K562 (cell line): Measurements from ENCODE around the gene FSTL4. TPM values are rescaled to one million over a fixed set of nuclear protein-coding genes. Genes with fewer than 3 reads are reported as not detected.

Source experiments
- ATAC-seq: fragments of 200-7000 bp; cut with Tn5 transposase; 3 replicates; pipeline ENCODE4 v1.9.1; 2020; ENCODE audit warnings: moderate library complexity
- BruUV-seq: library from RNA; stranded (reverse); fragments of 400-500 nt; replicated peaks from 2 replicates; lab custom pipeline; 2021; lab: Mats Ljungman, UMichigan
- CTCF ChIA-PET: fragments of 300-600 bp; formaldehyde crosslinking; extraction: SDS; loops from one replicate; lab custom pipeline; 2021; ENCODE audit warnings: low intra/inter-chr PET ratio; lab: Yijun Ruan, JAX
- POLR2A ChIA-PET: fragments of 300-600, 350-650 bp; sonication (Branson Sonifier 250); formaldehyde crosslinking; extraction: SDS; loops from one replicate; lab custom pipeline; 2021; ENCODE audit warnings: antibody characterized with exemption, inconsistent platforms; lab: Yijun Ruan, JAX
- DNase-seq, 4 experiments: peaks; one replicate each; pipeline versions ENCODE4 v3.0.0 to v3.0.0-alpha.2; 2011 to 2018; ENCODE audit warnings: low spot score in 3 of 4, mixed read lengths in 3 of 4; ENCODE audit errors: extremely low read depth in 1 of 4
- FAIRE-seq: peaks from 2 replicates; lab custom pipeline; 2011; peaks lifted over from hg19 to GRCh38; lab: Jason Lieb, UNC
- H2AFZ ChIP-seq: 2 replicates; pipeline ENCODE4 v1.6.0; 2011; ENCODE audit warnings: low read depth, low read length, control low read depth, inconsistent platforms
- H3K27ac ChIP-seq: fragments of 200-600 bp; 3 replicates; pipeline ENCODE4 v1.8.0; 2011; ENCODE audit warnings: low read depth, mild to moderate bottlenecking, control low read depth, inconsistent platforms, low read length, moderate library complexity, mixed read lengths; ENCODE audit errors: extremely low read depth
- H3K27me3 ChIP-seq, 2 experiments: fragments of 300-600 bp in 1 of 2; 2 replicates in 1 of 2; 3 replicates in 1 of 2; pipeline versions ENCODE4 v1.6.0 to v1.8.0; 2011; ENCODE audit warnings: inconsistent platforms in 2 of 2, low read length in 2 of 2, mild to moderate bottlenecking in 1 of 2, mixed read lengths in 1 of 2, moderate library complexity in 1 of 2; ENCODE audit not compliant: control insufficient read depth in 2 of 2, insufficient read depth in 2 of 2
- H3K36me3 ChIP-seq: fragments of 300-600 bp; 3 replicates; pipeline ENCODE4 v1.8.0; 2011; ENCODE audit warnings: mild to moderate bottlenecking, low read length, inconsistent platforms; ENCODE audit not compliant: control insufficient read depth, insufficient read depth
- H3K4me1 ChIP-seq, 2 experiments: fragments of 200-600 bp in 1 of 2; replicated peaks in 1 of 2; 2 replicates in 1 of 2; 3 replicates in 1 of 2; pipeline versions ENCODE4 v1.5.1 to v1.8.0; 2011; ENCODE audit warnings: inconsistent platforms in 2 of 2, low read length in 2 of 2, mild to moderate bottlenecking in 1 of 2, mixed read lengths in 1 of 2, moderate library complexity in 1 of 2; ENCODE audit not compliant: control insufficient read depth in 2 of 2, insufficient read depth in 2 of 2
- H3K4me2 ChIP-seq: 2 replicates; pipeline ENCODE4 v1.6.1; 2011; ENCODE audit warnings: low read length, control low read depth, inconsistent platforms, mixed read lengths; ENCODE audit not compliant: insufficient read depth
- H3K4me3 ChIP-seq: fragments of 200-600 bp; sonication (generic), shearing (Covaris generic); 2 replicates; pipeline ENCODE4 v1.5.1; 2016; ENCODE audit warnings: control low read depth, inconsistent platforms
- H3K79me2 ChIP-seq: fragments of 200-600 bp; 3 replicates; pipeline ENCODE4 v1.8.0; 2011; ENCODE audit warnings: low read length, inconsistent platforms; ENCODE audit not compliant: control insufficient read depth, insufficient read depth
- H3K9ac ChIP-seq, 2 experiments: 2 replicates each; pipeline versions ENCODE4 v1.6.0 to v1.6.1; 2011; ENCODE audit warnings: low read depth in 2 of 2, low read length in 2 of 2, control low read depth in 1 of 2, inconsistent platforms in 1 of 2, mild to moderate bottlenecking in 1 of 2, mixed read lengths in 1 of 2; ENCODE audit not compliant: insufficient read depth in 1 of 2
- H3K9me1 ChIP-seq: one replicate; pipeline ENCODE4 v1.6.0; 2011; ENCODE audit warnings: inconsistent platforms, mild to moderate bottlenecking, low read length, moderate library complexity; ENCODE audit not compliant: control insufficient read depth, insufficient read depth
- H3K9me3 ChIP-seq: replicated peaks from 2 replicates; pipeline ENCODE4 v1.5.1; 2011; ENCODE audit warnings: low read depth, low read length, inconsistent platforms; ENCODE audit not compliant: control insufficient read depth, insufficient read depth
- H4K20me1 ChIP-seq: replicated peaks from 2 replicates; pipeline ENCODE4 v1.6.1; 2011; ENCODE audit warnings: low read length, inconsistent platforms, mixed read lengths; ENCODE audit not compliant: control insufficient read depth, insufficient read depth
- ELF2 ChIP-seq: fragments of 250-450 bp; sonication (Bioruptor Pico); IDR thresholded peaks from 2 replicates; pipeline ENCODE4 v1.5.0; 2021; ENCODE audit warnings: mild to moderate bottlenecking
- FOXJ2 ChIP-seq: fragments of 200-800 bp; sonication (Bioruptor generic); IDR thresholded peaks from 2 replicates; pipeline ENCODE4 v1.6.1; 2016; ENCODE audit warnings: missing genetic modification characterization, missing compliant biosample characterization
- GATA2 ChIP-seq: sonication (generic); formaldehyde crosslinking; IDR thresholded peaks from 2 replicates; pipeline ENCODE4 v1.4.0; 2020; ENCODE audit warnings: mild to moderate bottlenecking, missing genetic modification reagents
- GTF2B ChIP-seq: IDR thresholded peaks from 2 replicates; pipeline ENCODE4 v1.6.1; 2011; ENCODE audit not compliant: insufficient read length; ENCODE audit errors: extremely low read depth
- HDAC2 ChIP-seq: fragments of 450-650 bp; IDR thresholded peaks from 2 replicates; pipeline ENCODE4 v1.6.1; 2016; ENCODE audit warnings: mild to moderate bottlenecking
- HDAC6 ChIP-seq: IDR thresholded peaks from 2 replicates; pipeline ENCODE4 v1.6.1; 2012; ENCODE audit warnings: low read depth, mild to moderate bottlenecking, control low read depth, inconsistent platforms, low read length, moderate library complexity
- HNRNPUL1 ChIP-seq: fragments of 200-400 bp; formaldehyde crosslinking; IDR thresholded peaks from 2 replicates; pipeline ENCODE4 v1.6.1; 2017; ENCODE audit warnings: low read length
- MAZ ChIP-seq, 2 experiments: fragments of 450-650 bp in 1 of 2; sonication (generic) in 1 of 2; formaldehyde crosslinking; IDR thresholded peaks in 1 of 2; conservative IDR thresholded peaks in 1 of 2; 2 replicates each; pipeline versions ENCODE4 v1.4.0 to v1.5.0; 2020; ENCODE audit warnings: mild to moderate bottlenecking in 1 of 2, missing genetic modification reagents in 1 of 2
- NCOR1 ChIP-seq: fragments of 450-650 bp; IDR thresholded peaks from 2 replicates; pipeline ENCODE4 v1.6.1; 2016; ENCODE audit warnings: mild to moderate bottlenecking, moderate library complexity
- PCBP1 ChIP-seq: fragments of 200-400 bp; formaldehyde crosslinking; IDR thresholded peaks from 2 replicates; pipeline ENCODE4 v1.6.1; 2018; ENCODE audit warnings: mild to moderate bottlenecking, low read depth, low read length; ENCODE audit not compliant: poor library complexity, severe bottlenecking
- PKNOX1 ChIP-seq: fragments of 450-650 bp; IDR thresholded peaks from 2 replicates; pipeline ENCODE4 v1.6.1; 2016
- TRIM24 ChIP-seq, 2 experiments: fragments of 450-650 bp; IDR thresholded peaks; 2 replicates each; pipeline ENCODE4 v1.6.1; 2016
- XRCC4 ChIP-seq: IDR thresholded peaks from one replicate; pipeline ENCODE4 v1.6.1; 2011; ENCODE audit not compliant: insufficient read depth, insufficient read length; ENCODE audit errors: extremely low read depth
- ZC3H11A ChIP-seq: IDR thresholded peaks from 2 replicates; pipeline ENCODE4 v1.6.1; 2012; ENCODE audit warnings: low read depth, low read length, improper control_type of control experiment
- ZNF140 ChIP-seq: fragments of 250-450 bp; sonication (Bioruptor Pico); IDR thresholded peaks from 2 replicates; pipeline ENCODE4 v1.8.0; 2021; ENCODE audit warnings: moderate library complexity, mild to moderate bottlenecking, inconsistent platforms
- ZNF764 ChIP-seq: fragments of 250-450 bp; sonication (Bioruptor Pico); IDR thresholded peaks from 2 replicates; pipeline ENCODE4 v1.4.0; 2020; ENCODE audit warnings: low read depth, mild to moderate bottlenecking, moderate library complexity
- whole genome bisulfite sequencing: fragments of 100-300 bp; shearing (Covaris generic); methylation state at CpG from one replicate; pipeline ENCODE4 v1.1.6; 2016; ENCODE audit warnings: low coverage, mixed read lengths; ENCODE audit not compliant: insufficient coverage; ENCODE audit errors: missing lambda C conversion rate; 5-methylcytosine and 5-hydroxymethylcytosine counted together
- in situ Hi-C: fragments of 300-500 bp; cut with MboI; formaldehyde crosslinking; loops from 4 replicates; pipeline ENCODE4 v1.15.0; 2018; ENCODE audit warnings: inconsistent platforms, mixed read lengths
- intact Hi-C: fragments of 100-400 bp; cut with micrococcal nuclease; formaldehyde crosslinking; loops from 2 replicates; pipeline ENCODE4 v1.14.2; 2022
- polyA plus RNA-seq, 8 experiments: library from polyadenylated mRNA; depleted of rRNA in 4 of 8; stranded (reverse) in 5 of 8; unstranded in 3 of 8; fragments of >200 nt; fragmentation: Nextera tagmentation in 2 of 8; fragmentation: Illumina TruSeq in 1 of 8; extraction: Ambion mirVana in 2 of 8; extraction: Trizol in 1 of 8; gene quantifications; 2 replicates each; pipeline versions ENCODE4 v1.2.1 to v1.2.3, GENCODE V29; 2011 to 2014; ENCODE audit warnings: inconsistent platforms in 1 of 8, missing spikeins in 1 of 8
- total RNA-seq, 7 experiments: library from RNA; depleted of rRNA in 6 of 7; stranded (reverse); fragments of >200 nt in 6 of 7; fragmentation: Illumina TruSeq in 2 of 7; extraction: Trizol in 2 of 7; gene quantifications; 2 replicates each; pipeline versions ENCODE4 v1.2.1 to v1.2.3, GENCODE V29; 2011 to 2021; ENCODE audit warnings: low replicate concordance in 1 of 7

FSTL4 gene
- total and polyA plus RNA-seq, 9 of the 15 experiments (the other 6 are each of a cell fraction or from before 2014, with no cell fraction given) = 0.08 to 0.18 (median 0.10) TPM; not detected in 5

GRCh38 chr5:133390416-133391353 is 221.7 kb downstream of the FSTL4 start:
- Histone ChIP-seq H3K4me3 (no peak overlapping the region), H2AFZ (no peak overlapping the region), H3K4me2 (no peak overlapping the region), H3K9me1 (no peaks in the 10 kb centered on the region), H3K79me2 (no peaks in the 10 kb centered on the region), H3K27ac (no peak overlapping the region), H3K4me1 (no peaks in the 10 kb centered on the region), H3K36me3 (no peaks in the 10 kb centered on the region), H4K20me1 (no peaks in the 10 kb centered on the region), H3K9me3 (no peaks in the 10 kb centered on the region), H3K27me3 (peaks cover 13 to 47% of the 10 kb centered on the region in 2 experiments), H3K9ac (no peak overlapping the region)
- POLR2A ChIA-PET = no interaction called here
- in situ Hi-C loops (no loop called here), intact Hi-C loops (no loop called here)
- BruUV-seq = no TSS peak
- FAIRE-seq (no peak), DNase-seq (no peak), ATAC-seq (no peak)
- under 1% methylated on average over 8 of the region's 10 CpGs for WGBS
- CTCF ChIA-PET = no interaction called here
- TF ChIP-seq ZC3H11A (no peak), HDAC6 (no peak), GTF2B (no peak), HDAC2 (no peak), PKNOX1 (no peak), TRIM24 (IDR thresholded peaks at IDR 0.05) (no peak), XRCC4 (no peak), HNRNPUL1 (no peak), MAZ (CRISPR knock-in tag; conservative IDR thresholded peaks at IDR 0.05 in 1 of 2, IDR thresholded peaks at IDR 0.05 in 1 of 2) (no peak), ELF2 (no peak), PCBP1 (no peak), GATA2 (CRISPR knock-in tag) (no peak), ZNF764 (CRISPR knock-in tag) (no peak), FOXJ2 (tag) (no peak), ZNF140 (no peak), NCOR1 (no peak)
